Fibroblast of lung (primary cell): ENCODE results near the gene ARL15.

Experiments used
- EZH2 ChIP-seq: IDR thresholded peaks from 2 replicates; pipeline ENCODE4 v1.5.1; 2012; ENCODE audit warnings: low read length, control low read depth, mild to moderate bottlenecking; ENCODE audit errors: missing control alignments
- TF ChIP-seq, protein P1 (sequence below), 2 donors: IDR thresholded peaks in 1 of 2; conservative IDR thresholded peaks in 1 of 2; 1 replicate in 1 of 2; 2 replicates in 1 of 2; pipeline ENCODE4 v1.5.1; 2011 to 2012; ENCODE audit warnings: low read length in 2 of 2, control low read depth in 1 of 2, inconsistent platforms in 1 of 2, low read depth in 1 of 2, mild to moderate bottlenecking in 1 of 2

DNA sequence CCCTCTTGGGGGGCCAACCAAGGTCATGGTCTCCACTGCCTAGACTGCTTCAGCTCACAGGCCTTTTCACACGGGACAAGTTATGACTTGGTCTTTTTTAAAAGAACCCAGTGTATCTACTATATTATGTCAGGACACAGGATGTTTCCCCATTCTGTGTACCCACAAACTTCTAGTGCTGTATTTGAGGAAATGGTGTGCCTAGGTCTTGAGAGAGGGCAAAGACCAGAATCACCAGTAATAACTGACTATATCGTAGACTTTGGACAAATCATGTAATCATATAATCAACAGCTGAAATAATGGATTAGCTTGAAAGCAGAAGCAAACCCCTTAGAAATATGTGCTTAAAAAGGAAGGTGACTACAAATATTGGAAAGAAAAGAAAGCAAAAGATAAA is 133.3 kb downstream of the ARL15 start:
- TF ChIP-seq, protein P1, sequence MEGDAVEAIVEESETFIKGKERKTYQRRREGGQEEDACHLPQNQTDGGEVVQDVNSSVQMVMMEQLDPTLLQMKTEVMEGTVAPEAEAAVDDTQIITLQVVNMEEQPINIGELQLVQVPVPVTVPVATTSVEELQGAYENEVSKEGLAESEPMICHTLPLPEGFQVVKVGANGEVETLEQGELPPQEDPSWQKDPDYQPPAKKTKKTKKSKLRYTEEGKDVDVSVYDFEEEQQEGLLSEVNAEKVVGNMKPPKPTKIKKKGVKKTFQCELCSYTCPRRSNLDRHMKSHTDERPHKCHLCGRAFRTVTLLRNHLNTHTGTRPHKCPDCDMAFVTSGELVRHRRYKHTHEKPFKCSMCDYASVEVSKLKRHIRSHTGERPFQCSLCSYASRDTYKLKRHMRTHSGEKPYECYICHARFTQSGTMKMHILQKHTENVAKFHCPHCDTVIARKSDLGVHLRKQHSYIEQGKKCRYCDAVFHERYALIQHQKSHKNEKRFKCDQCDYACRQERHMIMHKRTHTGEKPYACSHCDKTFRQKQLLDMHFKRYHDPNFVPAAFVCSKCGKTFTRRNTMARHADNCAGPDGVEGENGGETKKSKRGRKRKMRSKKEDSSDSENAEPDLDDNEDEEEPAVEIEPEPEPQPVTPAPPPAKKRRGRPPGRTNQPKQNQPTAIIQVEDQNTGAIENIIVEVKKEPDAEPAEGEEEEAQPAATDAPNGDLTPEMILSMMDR (conservative IDR thresholded peaks at IDR 0.05 in 1 of 2, IDR thresholded peaks at IDR 0.05 in 1 of 2; ENCODE audit: low read depth in 1 of 2, low read length in 2 of 2): no peak
- TF ChIP-seq EZH2: no peak
